Measurements from ENCODE around the gene UGGT2.

Gene UGGT2

GRCh38 chr13:95842898-95843297 lies 210.3 kb downstream of the UGGT2 start:
- H2AFZ ChIP-seq (ENCODE audit: low read depth, low read length) = no peak overlapping the region
- no peak overlapping the region for H3K27ac ChIP-seq (ENCODE audit: low read length)
- H3K9ac ChIP-seq (ENCODE audit: low read length) = no peak overlapping the region
- peaks cover 30% of the 10 kb centered on the region for H3K36me3 ChIP-seq (replicated peaks; ENCODE audit: low read depth, low read length)
- no peak overlapping the region for H3K4me3 ChIP-seq (ENCODE audit: low read length)
- no peaks in the 10 kb centered on the region for H3K27me3 ChIP-seq (ENCODE audit: low read depth, low read length)
- peaks cover 3% of the 10 kb centered on the region; the same call in 1 of the 2 replicates for H3K9me3 ChIP-seq (ENCODE audit: insufficient read depth, low read length)
- no peaks in the 10 kb centered on the region for H4K20me1 ChIP-seq (ENCODE audit: insufficient read depth, low read length)
- no peak overlapping the region for H3K4me2 ChIP-seq (ENCODE audit: low read length)
- no peaks in the 10 kb centered on the region for H3K79me2 ChIP-seq (ENCODE audit: low read length)
- H3K4me1 ChIP-seq (ENCODE audit: low read length) = no peaks in the 10 kb centered on the region
- TF ChIP-seq EZH2phosphoT487 (IDR thresholded peaks at IDR 0.05; ENCODE audit: low read depth) = no peak
- TF ChIP-seq CTCF (IDR thresholded peaks at IDR 0.05; ENCODE audit: low read depth, low read length) = no peak

GRCh38 chr13:95841894-95842293 lies 211.3 kb downstream of the UGGT2 start:
- Histone ChIP-seq H4K20me1 (ENCODE audit: insufficient read depth, low read length) (no peaks in the 10 kb centered on the region), H2AFZ (ENCODE audit: low read depth, low read length) (no peak overlapping the region), H3K4me3 (ENCODE audit: low read length) (no peak overlapping the region), H3K27me3 (ENCODE audit: low read depth, low read length) (no peaks in the 10 kb centered on the region), H3K79me2 (ENCODE audit: low read length) (no peaks in the 10 kb centered on the region), H3K4me2 (ENCODE audit: low read length) (no peak overlapping the region), H3K9ac (ENCODE audit: low read length) (no peak overlapping the region), H3K27ac (ENCODE audit: low read length) (no peak overlapping the region), H3K9me3 (ENCODE audit: insufficient read depth, low read length) (peaks cover 3% of the 10 kb centered on the region; the same call in 1 of the 2 replicates), H3K4me1 (ENCODE audit: low read length) (no peaks in the 10 kb centered on the region), H3K36me3 (replicated peaks; ENCODE audit: low read depth, low read length) (peaks cover 28% of the 10 kb centered on the region)
- TF ChIP-seq CTCF (IDR thresholded peaks at IDR 0.05; ENCODE audit: low read depth, low read length) (no peak), EZH2phosphoT487 (IDR thresholded peaks at IDR 0.05; ENCODE audit: low read depth) (no peak)

- Histone ChIP-seq H3K9me3 (ENCODE audit: insufficient read depth, low read length) (peaks cover under 1% of the 10 kb centered on the region; the same call in 1 of the 2 replicates), H3K36me3 (replicated peaks; ENCODE audit: low read depth, low read length) (peaks cover 12% of the 10 kb centered on the region), H3K4me2 (ENCODE audit: low read length) (no peak overlapping the region), H3K4me1 (ENCODE audit: low read length) (no peaks in the 10 kb centered on the region), H2AFZ (ENCODE audit: low read depth, low read length) (no peak overlapping the region), H4K20me1 (ENCODE audit: insufficient read depth, low read length) (no peaks in the 10 kb centered on the region), H3K27ac (ENCODE audit: low read length) (no peak overlapping the region), H3K9ac (ENCODE audit: low read length) (no peak overlapping the region), H3K27me3 (ENCODE audit: low read depth, low read length) (no peaks in the 10 kb centered on the region), H3K4me3 (ENCODE audit: low read length) (no peak overlapping the region), H3K79me2 (ENCODE audit: low read length) (no peaks in the 10 kb centered on the region)
- TF ChIP-seq CTCF (IDR thresholded peaks at IDR 0.05; ENCODE audit: low read depth, low read length) (peak; percentile 92), EZH2phosphoT487 (IDR thresholded peaks at IDR 0.05; ENCODE audit: low read depth) (no peak)
Measured at GRCh38 chr13:95834134-95834765, 219.0 kb downstream of the UGGT2 start.

- no peaks in the 10 kb centered on the region for H4K20me1 ChIP-seq (ENCODE audit: insufficient read depth, low read length)
Measured at GRCh38 chr13:95833719-95834118, 219.5 kb downstream of the UGGT2 start.

More at GRCh38 chr13:95833719-95834118, 219.5 kb downstream of the UGGT2 start:
- H3K4me2 ChIP-seq (ENCODE audit: low read length) = no peak overlapping the region
- peaks cover 10% of the 10 kb centered on the region for H3K36me3 ChIP-seq (replicated peaks; ENCODE audit: low read depth, low read length)
- H3K79me2 ChIP-seq (ENCODE audit: low read length) = no peaks in the 10 kb centered on the region
- TF ChIP-seq CTCF (IDR thresholded peaks at IDR 0.05; ENCODE audit: low read depth, low read length) = no peak
- no peak for TF ChIP-seq EZH2phosphoT487 (IDR thresholded peaks at IDR 0.05; ENCODE audit: low read depth)
- no peak overlapping the region for H3K27ac ChIP-seq (ENCODE audit: low read length)
- no peaks in the 10 kb centered on the region for H3K9me3 ChIP-seq (ENCODE audit: insufficient read depth, low read length)
- no peak overlapping the region for H3K4me3 ChIP-seq (ENCODE audit: low read length)
- H3K4me1 ChIP-seq (ENCODE audit: low read length) = no peaks in the 10 kb centered on the region
- H3K27me3 ChIP-seq (ENCODE audit: low read depth, low read length) = no peaks in the 10 kb centered on the region
- H3K9ac ChIP-seq (ENCODE audit: low read length) = no peak overlapping the region
- H2AFZ ChIP-seq (ENCODE audit: low read depth, low read length) = no peak overlapping the region
